SH-SY5Y (cell line): Measurements from ENCODE around the gene MDM2.

Source experiments
- GATA2 ChIP-seq: IDR thresholded peaks from 2 replicates; pipeline ENCODE4 v1.6.1; 2011; ENCODE audit warnings: mild to moderate bottlenecking, low read depth, low read length
- GATA3 ChIP-seq: IDR thresholded peaks from 2 replicates; pipeline ENCODE4 v1.6.1; 2011; ENCODE audit warnings: low read depth, mild to moderate bottlenecking, low read length, moderate library complexity

The MDM2 gene

GRCh38 chr12:68884251-68884650 is 76.3 kb downstream of the MDM2 start:
- no peak for TF ChIP-seq GATA2
- TF ChIP-seq GATA3, result no peak

DNA sequence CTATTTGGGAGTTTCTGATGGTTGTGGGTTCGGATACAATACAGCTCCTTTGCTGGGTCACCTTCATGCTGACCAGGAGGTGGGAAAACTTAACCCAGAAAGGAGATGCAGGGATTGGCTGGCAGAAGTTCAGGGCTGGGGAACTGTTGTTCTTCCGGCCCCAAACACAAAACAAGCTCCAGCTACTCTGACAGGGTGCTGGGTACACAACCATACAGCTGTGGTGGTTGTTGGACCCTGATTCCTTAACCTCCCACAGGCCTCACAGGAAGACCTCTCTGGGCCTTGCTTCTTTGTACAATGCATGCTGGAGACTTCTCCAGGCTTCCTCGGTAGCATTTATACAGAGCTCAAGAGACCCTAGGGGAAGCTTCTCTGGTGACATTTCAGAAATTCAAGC is 77.4 kb downstream of the MDM2 start:
- TF ChIP-seq GATA2 (no peak), GATA3 (no peak)

DNA sequence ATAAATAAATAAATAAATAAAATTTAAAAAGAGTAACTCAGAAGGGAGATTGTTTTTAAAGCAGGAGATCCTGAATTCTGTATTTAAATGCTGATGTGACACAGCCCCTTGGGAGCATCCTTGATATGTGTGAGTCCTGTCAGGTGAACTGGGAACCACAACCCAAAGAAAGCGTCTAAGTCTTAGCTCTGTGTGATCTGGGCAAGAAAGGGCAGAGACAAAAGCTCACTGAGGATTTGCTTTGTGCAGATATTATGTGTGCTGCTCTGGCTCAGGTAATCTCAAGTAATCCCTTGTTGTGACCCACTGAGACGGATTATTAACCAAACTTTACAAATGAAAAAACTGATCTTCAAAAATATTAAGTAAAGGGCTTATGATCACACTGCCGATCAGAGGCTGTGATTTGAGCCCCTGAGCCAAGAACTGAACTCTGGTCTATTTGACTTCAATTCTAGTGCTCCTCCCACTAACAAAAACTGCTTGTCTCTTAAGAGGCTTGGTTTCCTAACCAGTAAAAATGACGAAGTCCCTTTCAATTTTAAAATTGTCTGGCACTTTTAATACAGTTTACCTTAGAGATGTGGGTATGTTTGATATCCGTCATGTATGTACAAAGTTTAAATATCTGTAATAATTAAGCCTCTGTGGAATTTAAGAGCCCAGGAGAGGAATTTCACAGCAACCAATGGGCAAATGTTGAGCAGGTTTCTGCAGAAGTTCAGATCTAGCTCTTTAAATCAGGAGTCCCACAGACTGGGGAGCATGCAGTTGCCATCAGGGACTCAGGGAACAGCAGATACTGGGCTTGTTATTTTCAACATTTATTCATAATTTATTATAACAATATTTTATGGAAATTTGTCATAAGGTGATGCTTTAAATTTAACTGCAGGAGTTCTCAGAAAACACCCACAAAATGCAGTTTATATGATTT is 78.9 kb downstream of the MDM2 start:
- no peak for TF ChIP-seq GATA2
- no peak for TF ChIP-seq GATA3

DNA sequence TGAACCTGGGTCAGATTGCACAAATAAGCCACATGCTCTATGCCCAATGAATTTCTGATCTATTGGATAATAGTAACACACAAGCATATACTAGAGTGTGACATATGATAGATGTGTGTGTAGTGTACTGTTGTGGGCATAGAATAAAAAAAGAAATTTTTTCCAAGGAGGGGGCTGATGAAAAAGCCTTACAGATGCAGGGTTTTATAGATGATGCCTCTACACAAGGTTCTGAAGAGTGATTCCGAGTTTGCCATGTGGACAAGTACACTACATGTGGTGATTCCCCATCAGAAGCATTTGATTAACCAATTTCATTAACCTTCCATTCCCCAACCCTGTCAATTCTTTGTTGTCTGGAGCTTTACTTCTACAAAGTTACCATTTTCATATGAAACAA is 79.7 kb downstream of the MDM2 start:
- TF ChIP-seq GATA3, result no peak
- no peak for TF ChIP-seq GATA2

GRCh38 chr12:68888243-68888642 is 80.3 kb downstream of the MDM2 start:
- TF ChIP-seq GATA2, result no peak
- no peak for TF ChIP-seq GATA3

- TF ChIP-seq GATA2 (no peak), GATA3 (no peak)
Measured at GRCh38 chr12:68890701-68891113, 82.7 kb downstream of the MDM2 start.

DNA sequence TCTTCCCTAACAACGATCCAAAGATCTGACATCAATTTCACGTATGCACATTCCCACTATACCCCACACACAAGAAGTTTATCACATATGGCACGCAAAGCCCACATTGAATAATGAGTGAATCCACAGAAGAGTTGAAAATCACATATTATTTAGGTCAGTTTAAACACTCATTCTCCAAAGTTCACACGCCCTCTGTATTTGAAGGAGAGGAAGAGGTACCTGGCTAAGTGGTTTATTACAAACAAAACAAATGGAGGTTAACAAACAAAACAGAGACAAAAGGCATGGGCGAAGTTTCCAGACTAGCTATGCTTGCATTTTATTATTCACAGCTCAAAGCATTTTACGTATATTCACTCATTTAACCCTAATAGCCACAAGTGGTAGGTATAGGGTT is 83.2 kb downstream of the MDM2 start:
- TF ChIP-seq GATA2 (no peak), GATA3 (no peak)

GRCh38 chr12:68893201-68893600 is 85.2 kb downstream of the MDM2 start:
- TF ChIP-seq GATA2 (no peak), GATA3 (no peak)

DNA sequence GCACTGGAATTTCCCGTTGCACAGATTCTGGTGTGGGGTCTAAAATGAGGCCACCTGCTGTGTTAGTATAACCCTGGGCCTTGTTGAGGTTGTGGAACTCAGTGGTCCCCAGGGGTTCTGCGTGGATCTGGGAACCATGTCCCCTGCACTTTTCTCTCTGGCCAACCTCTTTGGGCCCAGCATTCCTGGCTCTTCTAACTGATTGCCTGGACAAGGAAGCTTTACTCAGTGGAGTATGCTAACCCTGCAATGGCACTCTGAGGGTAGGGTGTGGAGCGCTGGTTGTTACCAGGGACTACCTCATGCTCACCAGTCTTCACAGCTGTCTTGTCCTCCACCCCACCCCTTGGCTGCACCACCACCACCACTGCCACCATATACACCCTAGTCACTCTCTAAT is 85.8 kb downstream of the MDM2 start:
- TF ChIP-seq GATA2 (no peak), GATA3 (no peak)

GRCh38 chr12:68894276-68894855 is 86.4 kb downstream of the MDM2 start:
- no peak for TF ChIP-seq GATA3
- TF ChIP-seq GATA2, result no peak

DNA sequence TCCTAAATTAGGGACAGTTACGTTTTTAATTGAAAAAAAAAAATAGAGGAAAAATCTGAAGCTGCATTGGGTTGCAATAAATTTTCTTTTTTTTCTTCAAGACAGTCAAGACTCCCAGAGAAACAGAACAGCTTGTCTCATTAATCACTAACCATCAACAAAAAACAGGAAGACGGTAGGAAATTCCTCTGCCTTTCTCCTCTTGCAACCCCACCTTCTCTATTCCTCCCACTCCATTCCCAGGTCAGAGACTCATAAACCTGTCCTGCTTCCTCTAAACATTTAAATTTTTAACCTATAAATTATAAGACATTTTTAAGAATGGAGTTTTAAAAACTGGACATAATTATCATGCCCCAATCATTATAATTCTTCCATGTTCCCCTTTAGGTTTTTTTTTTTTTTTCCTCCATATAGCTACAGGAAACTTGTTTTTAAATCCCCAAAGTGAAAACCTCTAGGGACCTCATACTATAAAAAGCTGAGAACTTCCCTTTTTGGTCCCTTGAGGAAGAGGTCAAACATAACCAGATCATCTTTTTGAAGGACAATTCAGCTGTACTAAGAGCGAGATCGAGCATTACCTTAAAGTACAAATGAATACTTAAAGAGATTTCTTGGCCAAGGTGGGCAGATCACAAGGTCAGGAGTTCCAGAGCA is 89.0 kb downstream of the MDM2 start:
- TF ChIP-seq GATA2 (no peak), GATA3 (no peak)

- TF ChIP-seq GATA3, result no peak
- TF ChIP-seq GATA2, result no peak
Measured at GRCh38 chr12:68899251-68899771, 91.3 kb downstream of the MDM2 start.

GRCh38 chr12:68900241-68900640 is 92.3 kb downstream of the MDM2 start:
- TF ChIP-seq GATA3 (no peak), GATA2 (no peak)
